Duodenal mucosa (tissue), 2 donors: ENCODE results near the gene MAGI1.
"Not testable (repeated sequence)": the region's sequence is repeated elsewhere in the genome, so short reads cannot be mapped to it uniquely, and the experiment has no call there.

Experiments used
- H3K27ac ChIP-seq: one replicate; pipeline ENCODE4 v1.7.0; 2013; ENCODE audit warnings: low read depth, low read length
- H3K27me3 ChIP-seq, 2 donors: one replicate each; pipeline ENCODE4 v1.7.0; 2013; ENCODE audit warnings: low read length in 2 of 2, control low read depth in 1 of 2; ENCODE audit not compliant: insufficient read depth in 2 of 2, control insufficient read depth in 1 of 2
- H3K36me3 ChIP-seq, 2 donors: one replicate each; pipeline ENCODE4 v1.7.0; 2013; ENCODE audit warnings: low read length in 2 of 2, control low read depth in 1 of 2; ENCODE audit not compliant: insufficient read depth in 2 of 2, control insufficient read depth in 1 of 2
- H3K4me1 ChIP-seq, 2 donors: one replicate each; pipeline ENCODE4 v1.7.0; 2013; ENCODE audit warnings: low read length in 2 of 2, control low read depth in 1 of 2; ENCODE audit not compliant: insufficient read depth in 2 of 2, control insufficient read depth in 1 of 2
- H3K4me3 ChIP-seq, 2 donors: one replicate each; pipeline ENCODE4 v1.7.0; 2013; ENCODE audit warnings: low read length in 2 of 2, low read depth in 1 of 2
- H3K9ac ChIP-seq, 2 donors: one replicate each; pipeline ENCODE4 v1.7.0; 2013; ENCODE audit warnings: low read length in 2 of 2, low read depth in 1 of 2
- H3K9me3 ChIP-seq, 2 donors: one replicate each; pipeline ENCODE4 v1.7.0; 2013; ENCODE audit warnings: low read length in 2 of 2, control low read depth in 1 of 2; ENCODE audit not compliant: control insufficient read depth in 1 of 2

The MAGI1 gene

GRCh38 chr3:65873028-65873427 lies 165.7 kb downstream of the MAGI1 start:
- no peak overlapping the region for H3K9ac ChIP-seq
- peaks cover 0 to 10% of the 10 kb centered on the region in 2 donors for H3K4me1 ChIP-seq
- no peaks in the 10 kb centered on the region for H3K36me3 ChIP-seq
- no peaks in the 10 kb centered on the region for H3K9me3 ChIP-seq
- no peak overlapping the region for H3K27ac ChIP-seq
- H3K4me3 ChIP-seq: no peak overlapping the region
- H3K27me3 ChIP-seq: no peaks in the 10 kb centered on the region

DNA sequence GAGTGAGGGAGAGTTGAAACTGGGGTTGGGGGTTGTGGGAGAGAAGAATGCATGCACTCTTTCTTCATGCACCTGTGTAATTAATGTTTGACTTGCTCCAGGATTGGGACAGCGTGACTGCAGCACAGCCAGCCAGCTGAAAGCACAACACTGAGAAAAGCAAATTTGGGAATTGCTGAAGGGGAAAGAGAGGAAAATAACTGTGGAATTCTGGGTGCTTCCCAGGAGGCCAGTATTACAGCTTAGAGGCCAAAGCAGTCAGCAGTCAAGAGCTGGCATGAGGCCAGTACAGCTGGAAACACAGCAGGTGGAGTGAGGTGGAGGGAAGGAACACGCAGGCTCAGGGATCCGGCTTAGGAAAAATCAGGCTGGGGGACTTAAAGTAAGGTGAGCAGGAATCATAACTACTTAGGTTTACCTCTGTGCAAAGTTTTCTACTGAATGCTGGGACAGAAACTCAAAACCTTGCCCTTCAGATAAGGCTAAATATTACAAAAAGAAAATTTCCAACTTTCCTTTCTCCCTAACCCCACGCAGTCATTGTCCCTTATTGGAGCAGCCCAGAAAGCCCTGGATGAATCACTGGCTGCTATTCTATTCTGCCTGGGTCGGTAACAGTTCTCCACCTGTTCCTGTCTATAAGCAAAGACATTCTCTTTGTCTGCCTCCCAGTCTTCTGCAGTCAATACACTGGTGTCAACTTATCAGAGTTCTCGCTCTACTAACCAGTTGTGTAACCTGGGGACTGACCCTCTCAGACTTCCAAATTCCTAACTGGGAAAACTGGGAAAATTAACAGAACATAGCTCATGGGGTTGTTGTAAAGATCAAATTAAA lies 167.2 kb downstream of the MAGI1 start:
- Histone ChIP-seq H3K27me3 (no peaks in the 10 kb centered on the region), H3K4me3 (no peak overlapping the region), H3K9me3 (no peaks in the 10 kb centered on the region), H3K27ac (no peak overlapping the region), H3K36me3 (no peaks in the 10 kb centered on the region), H3K4me1 (peaks cover 0 to 10% of the 10 kb centered on the region in 2 donors), H3K9ac (no peak overlapping the region)

GRCh38 chr3:65869798-65870197 lies 168.9 kb downstream of the MAGI1 start:
- Histone ChIP-seq H3K9ac (no peak overlapping the region), H3K27ac (no peak overlapping the region), H3K9me3 (no peaks in the 10 kb centered on the region), H3K4me1 (peaks cover 0 to 10% of the 10 kb centered on the region in 2 donors), H3K36me3 (no peaks in the 10 kb centered on the region), H3K27me3 (no peaks in the 10 kb centered on the region), H3K4me3 (no peak overlapping the region)

DNA sequence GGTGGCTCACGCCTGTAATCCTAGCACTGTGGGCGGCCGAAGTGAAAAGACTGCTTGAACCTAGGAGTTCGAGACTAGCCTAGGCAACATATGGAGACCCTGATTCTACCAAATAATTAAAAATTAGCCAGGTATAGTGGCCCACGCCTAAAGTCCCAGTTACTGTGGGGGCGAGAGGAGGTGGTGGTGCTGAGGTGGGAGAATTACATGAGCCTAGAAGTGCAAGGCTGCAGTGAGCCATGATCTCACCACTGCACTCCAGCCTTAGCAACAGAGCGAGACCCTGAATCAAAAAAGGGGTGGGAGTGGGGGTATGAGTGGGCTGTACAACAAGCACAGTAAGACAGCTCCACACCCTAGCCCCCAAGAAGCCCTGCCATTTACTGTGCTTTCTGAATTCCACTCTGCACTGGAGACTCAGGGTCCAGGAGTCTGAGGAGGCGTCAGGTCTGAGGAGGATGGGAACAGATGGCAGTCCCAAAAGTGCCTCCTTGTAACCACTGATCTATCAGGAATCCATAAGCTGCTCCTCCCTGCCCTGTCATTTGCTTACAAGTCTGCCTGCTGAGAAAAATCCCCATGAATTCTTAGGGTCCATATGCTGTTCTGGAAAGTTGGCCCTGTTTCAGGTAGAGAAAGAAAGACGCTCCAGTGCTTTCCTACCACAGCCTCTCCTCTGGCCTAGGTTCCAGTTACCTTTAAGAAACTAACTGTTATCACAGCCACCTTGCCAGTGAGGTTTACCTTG lies 171.1 kb downstream of the MAGI1 start:
- Histone ChIP-seq H3K4me1 (peaks cover 0 to 10% of the 10 kb centered on the region in 2 donors), H3K9me3 (no peaks in the 10 kb centered on the region), H3K36me3 (no peaks in the 10 kb centered on the region), H3K27ac (no peak overlapping the region), H3K27me3 (no peaks in the 10 kb centered on the region), H3K4me3 (no peak overlapping the region), H3K9ac (no peak overlapping the region)

DNA sequence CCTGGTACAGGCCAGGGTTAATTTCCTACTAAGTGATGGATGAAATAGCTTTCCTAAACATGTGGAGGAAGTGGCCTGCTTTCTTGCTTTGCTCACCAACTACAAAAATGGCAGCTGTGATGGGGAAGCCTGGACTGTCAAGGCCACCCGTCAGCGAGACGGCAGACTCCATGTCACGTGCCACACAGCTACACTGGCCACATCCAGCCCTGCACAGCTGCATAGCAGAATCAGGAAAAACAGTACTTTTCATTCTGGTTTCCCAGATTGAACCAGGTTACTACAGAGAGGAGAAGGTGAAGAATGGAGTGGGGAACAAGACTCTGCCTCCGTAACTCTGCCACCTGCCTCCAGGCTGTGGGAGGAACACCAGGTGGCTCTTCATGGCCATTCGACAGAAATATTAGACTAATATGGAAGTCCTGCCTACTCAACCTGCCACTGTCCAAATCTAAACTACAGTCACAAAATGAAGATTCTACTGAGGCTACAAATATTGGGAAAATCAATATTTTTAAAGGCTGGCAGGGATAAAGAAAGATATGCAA lies 174.3 kb downstream of the MAGI1 start:
- no peaks in the 10 kb centered on the region for H3K4me1 ChIP-seq
- no peaks in the 10 kb centered on the region for H3K27me3 ChIP-seq
- H3K4me3 ChIP-seq: no peak overlapping the region
- H3K36me3 ChIP-seq: no peaks in the 10 kb centered on the region
- no peak overlapping the region for H3K27ac ChIP-seq
- no peaks in the 10 kb centered on the region for H3K9me3 ChIP-seq
- no peak overlapping the region for H3K9ac ChIP-seq

DNA sequence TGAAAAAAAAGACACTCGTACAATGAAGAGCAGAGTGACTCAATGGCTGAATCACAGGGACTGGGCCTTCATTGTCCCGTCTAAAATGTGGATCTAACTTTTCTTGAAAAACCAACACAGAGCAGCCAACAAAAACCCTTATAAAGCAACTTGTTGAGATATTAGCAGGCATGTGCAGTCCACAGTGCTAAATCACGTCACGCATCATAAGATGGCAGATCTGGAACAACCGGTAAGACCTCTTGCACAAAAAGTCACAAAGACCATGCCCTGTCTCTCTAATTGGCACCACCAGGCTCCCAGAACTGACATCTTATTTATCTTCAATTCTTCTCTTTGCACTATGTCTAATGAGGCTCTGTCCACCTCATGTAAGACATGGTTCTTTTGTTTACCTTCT lies 177.0 kb downstream of the MAGI1 start:
- Histone ChIP-seq H3K9ac (no peak overlapping the region), H3K9me3 (peaks cover 0 to 3% of the 10 kb centered on the region in 2 donors), H3K36me3 (no peaks in the 10 kb centered on the region), H3K4me1 (peaks cover 0 to 11% of the 10 kb centered on the region in 2 donors), H3K27ac (no peak overlapping the region), H3K27me3 (no peaks in the 10 kb centered on the region), H3K4me3 (no peak overlapping the region)

DNA sequence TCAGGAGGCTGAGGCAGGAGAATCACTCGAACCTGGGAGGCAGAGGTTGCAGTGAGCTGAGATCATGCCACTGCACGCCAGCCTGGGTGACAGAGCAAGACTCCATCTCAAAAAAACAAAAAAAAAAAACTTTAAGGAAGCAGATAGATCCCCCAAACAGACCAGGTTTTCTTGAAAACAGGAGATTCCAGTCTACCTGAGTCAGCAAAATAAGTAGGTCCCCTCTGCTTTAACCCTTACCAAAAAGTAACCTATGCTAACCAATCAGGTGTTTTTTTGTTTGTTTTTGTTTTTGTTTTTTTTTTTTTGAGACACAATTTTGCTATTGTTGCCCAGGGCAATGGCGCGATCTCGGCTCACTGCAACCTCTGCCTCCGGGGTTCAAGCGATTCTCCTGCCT lies 179.1 kb downstream of the MAGI1 start:
- not testable (repeated sequence) for H3K4me3 ChIP-seq, H3K9me3 ChIP-seq, H3K9ac ChIP-seq, H3K27me3 ChIP-seq, H3K36me3 ChIP-seq, H3K27ac ChIP-seq
- H3K4me1 ChIP-seq: peaks cover 5 to 18% of the 10 kb centered on the region in 2 donors

DNA sequence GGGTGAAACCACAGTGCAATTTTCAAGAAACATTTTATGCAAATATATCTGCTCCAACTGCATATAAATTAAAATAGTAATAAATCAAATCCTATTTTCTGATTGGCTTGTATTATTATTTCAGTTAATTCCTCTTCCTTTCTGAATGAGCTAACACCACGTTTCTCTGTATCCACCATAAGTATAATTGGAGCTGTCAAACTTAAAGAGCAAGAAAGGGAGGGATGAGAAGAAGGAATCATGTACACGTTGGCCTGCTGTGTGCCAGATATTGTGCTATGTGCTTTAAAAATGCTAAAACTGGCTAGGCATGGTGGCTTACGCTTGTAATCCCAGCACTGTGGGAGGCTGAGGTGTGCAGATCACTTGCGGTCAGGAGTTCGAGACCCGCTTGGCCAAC lies 180.0 kb downstream of the MAGI1 start:
- H3K36me3 ChIP-seq: no peaks in the 10 kb centered on the region
- no peak overlapping the region for H3K27ac ChIP-seq
- H3K27me3 ChIP-seq: no peaks in the 10 kb centered on the region
- H3K9ac ChIP-seq: no peak overlapping the region
- no peak overlapping the region for H3K4me3 ChIP-seq
- peaks cover 0 to 3% of the 10 kb centered on the region in 2 donors for H3K9me3 ChIP-seq
- H3K4me1 ChIP-seq: peaks cover 6 to 20% of the 10 kb centered on the region in 2 donors

GRCh38 chr3:65857327-65857726 lies 181.4 kb downstream of the MAGI1 start:
- H3K4me1 ChIP-seq: peaks cover 6 to 20% of the 10 kb centered on the region in 2 donors
- H3K27ac ChIP-seq: no peak overlapping the region
- no peak overlapping the region for H3K4me3 ChIP-seq
- H3K36me3 ChIP-seq: no peaks in the 10 kb centered on the region
- peaks cover 0 to 3% of the 10 kb centered on the region in 2 donors for H3K9me3 ChIP-seq
- no peaks in the 10 kb centered on the region for H3K27me3 ChIP-seq
- H3K9ac ChIP-seq: peak overlapping the region in 1 of 2 donors; percentile 18

DNA sequence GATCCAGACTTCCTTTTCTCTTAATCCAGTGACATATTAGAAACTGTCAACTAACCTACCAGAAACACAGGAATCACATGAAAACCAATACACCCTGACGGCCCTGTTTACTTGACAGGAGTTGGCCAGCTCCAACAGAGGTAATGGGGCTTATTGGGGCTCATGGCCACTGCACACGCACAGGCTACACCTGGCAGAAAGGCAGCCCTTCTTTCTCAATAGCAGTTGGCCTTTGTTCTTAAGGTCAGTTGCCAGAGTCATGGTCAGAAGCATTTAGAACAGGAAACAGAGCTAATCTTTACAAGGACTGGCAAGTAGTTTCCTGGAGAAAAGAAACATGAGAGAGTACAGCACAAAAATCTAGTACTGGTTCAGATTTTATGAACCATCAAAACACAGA lies 181.8 kb downstream of the MAGI1 start:
- Histone ChIP-seq H3K27me3 (no peaks in the 10 kb centered on the region), H3K9ac (no peak overlapping the region), H3K36me3 (no peaks in the 10 kb centered on the region), H3K27ac (no peak overlapping the region), H3K4me3 (no peak overlapping the region), H3K9me3 (peaks cover 0 to 3% of the 10 kb centered on the region in 2 donors), H3K4me1 (peaks cover 6 to 20% of the 10 kb centered on the region in 2 donors)
